Keratinocyte (primary cell): ENCODE measurements around the gene CCDC186.

Source experiments
- EZH2 ChIP-seq: IDR thresholded peaks from one replicate; pipeline ENCODE4 v1.6.1; 2012; ENCODE audit warnings: inconsistent platforms, mild to moderate bottlenecking, low read length, moderate library complexity
- TF ChIP-seq, protein P1 (sequence below), 3 experiments: IDR thresholded peaks in 1 of 3; conservative IDR thresholded peaks in 1 of 3; optimal IDR thresholded peaks in 1 of 3; 2 replicates in 2 of 3; 3 replicates in 1 of 3; pipeline versions ENCODE3 to v1.5.1; 2011; ENCODE audit warnings: low read length in 3 of 3, mild to moderate bottlenecking in 3 of 3, moderate library complexity in 2 of 3, control low read depth in 1 of 3, inconsistent platforms in 1 of 3; ENCODE audit not compliant: insufficient read depth in 2 of 3; ENCODE audit errors: extremely low read depth in 1 of 3

DNA sequence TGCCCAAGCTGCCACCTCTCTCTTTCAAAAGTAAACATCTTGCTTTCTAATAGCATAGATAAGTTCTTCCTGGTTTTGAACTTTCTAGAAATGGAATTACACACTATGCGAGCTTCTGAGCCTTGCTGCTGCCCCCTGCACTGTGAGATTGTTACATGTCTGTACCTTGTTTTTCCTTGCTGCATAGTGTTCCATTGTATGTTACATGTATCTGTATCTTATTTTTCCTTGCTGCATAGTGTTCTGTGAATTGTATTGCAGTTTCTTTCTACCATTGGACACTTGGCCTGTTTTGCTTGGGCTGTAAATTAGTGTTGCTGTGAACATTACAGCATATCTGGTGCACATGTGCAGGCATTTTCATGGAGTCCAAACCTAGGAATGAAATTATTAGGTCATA lies 41.0 kb upstream of the CCDC186 start:
- no peak for TF ChIP-seq EZH2
- TF ChIP-seq, protein P1, sequence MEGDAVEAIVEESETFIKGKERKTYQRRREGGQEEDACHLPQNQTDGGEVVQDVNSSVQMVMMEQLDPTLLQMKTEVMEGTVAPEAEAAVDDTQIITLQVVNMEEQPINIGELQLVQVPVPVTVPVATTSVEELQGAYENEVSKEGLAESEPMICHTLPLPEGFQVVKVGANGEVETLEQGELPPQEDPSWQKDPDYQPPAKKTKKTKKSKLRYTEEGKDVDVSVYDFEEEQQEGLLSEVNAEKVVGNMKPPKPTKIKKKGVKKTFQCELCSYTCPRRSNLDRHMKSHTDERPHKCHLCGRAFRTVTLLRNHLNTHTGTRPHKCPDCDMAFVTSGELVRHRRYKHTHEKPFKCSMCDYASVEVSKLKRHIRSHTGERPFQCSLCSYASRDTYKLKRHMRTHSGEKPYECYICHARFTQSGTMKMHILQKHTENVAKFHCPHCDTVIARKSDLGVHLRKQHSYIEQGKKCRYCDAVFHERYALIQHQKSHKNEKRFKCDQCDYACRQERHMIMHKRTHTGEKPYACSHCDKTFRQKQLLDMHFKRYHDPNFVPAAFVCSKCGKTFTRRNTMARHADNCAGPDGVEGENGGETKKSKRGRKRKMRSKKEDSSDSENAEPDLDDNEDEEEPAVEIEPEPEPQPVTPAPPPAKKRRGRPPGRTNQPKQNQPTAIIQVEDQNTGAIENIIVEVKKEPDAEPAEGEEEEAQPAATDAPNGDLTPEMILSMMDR (optimal IDR thresholded peaks at IDR 0.05 in 1 of 3, IDR thresholded peaks at IDR 0.05 in 1 of 3, conservative IDR thresholded peaks at IDR 0.05 in 1 of 3; ENCODE audit: extremely low read depth in 1 of 3, insufficient read depth in 2 of 3, low read length in 3 of 3) = no peak
